OCI-LY1 (cell line): ENCODE data around the gene INTS6.

Experiments used
- EZH2 ChIP-seq: fragments of 200-600 bp; sonication (generic), shearing (Covaris generic); IDR thresholded peaks from 2 replicates; pipeline ENCODE4 v1.8.0; 2017; ENCODE audit warnings: borderline replicate concordance, mixed run types, mild to moderate bottlenecking, antibody characterized with exemption, low read length, moderate library complexity, mixed read lengths
- TF ChIP-seq, protein P1 (sequence below): fragments of 200-600 bp; sonication (generic), shearing (Covaris generic); IDR thresholded peaks from 2 replicates; pipeline ENCODE4 v1.5.1; 2017; ENCODE audit warnings: mild to moderate bottlenecking, antibody characterized with exemption, low read length, moderate library complexity, mixed read lengths

DNA sequence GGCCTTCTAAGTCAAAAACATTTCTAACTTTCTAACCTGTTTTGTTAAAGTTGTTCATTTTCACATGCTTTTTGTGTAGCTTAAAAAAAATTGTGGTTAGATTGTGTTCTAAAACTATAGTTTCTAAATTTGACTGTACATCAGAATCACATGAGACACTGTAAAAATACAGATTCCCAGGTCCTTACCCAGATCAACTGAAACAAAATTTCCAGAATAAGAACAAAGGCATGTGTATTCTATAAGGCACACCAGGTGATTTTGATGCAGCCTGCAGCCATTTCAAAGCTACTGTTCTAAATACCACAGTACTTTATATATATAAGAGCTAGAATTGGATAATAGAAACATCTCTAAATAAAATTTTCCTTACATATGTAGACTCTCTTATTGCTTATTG, 29.1 kb downstream of the INTS6 start:
- TF ChIP-seq, protein P1, sequence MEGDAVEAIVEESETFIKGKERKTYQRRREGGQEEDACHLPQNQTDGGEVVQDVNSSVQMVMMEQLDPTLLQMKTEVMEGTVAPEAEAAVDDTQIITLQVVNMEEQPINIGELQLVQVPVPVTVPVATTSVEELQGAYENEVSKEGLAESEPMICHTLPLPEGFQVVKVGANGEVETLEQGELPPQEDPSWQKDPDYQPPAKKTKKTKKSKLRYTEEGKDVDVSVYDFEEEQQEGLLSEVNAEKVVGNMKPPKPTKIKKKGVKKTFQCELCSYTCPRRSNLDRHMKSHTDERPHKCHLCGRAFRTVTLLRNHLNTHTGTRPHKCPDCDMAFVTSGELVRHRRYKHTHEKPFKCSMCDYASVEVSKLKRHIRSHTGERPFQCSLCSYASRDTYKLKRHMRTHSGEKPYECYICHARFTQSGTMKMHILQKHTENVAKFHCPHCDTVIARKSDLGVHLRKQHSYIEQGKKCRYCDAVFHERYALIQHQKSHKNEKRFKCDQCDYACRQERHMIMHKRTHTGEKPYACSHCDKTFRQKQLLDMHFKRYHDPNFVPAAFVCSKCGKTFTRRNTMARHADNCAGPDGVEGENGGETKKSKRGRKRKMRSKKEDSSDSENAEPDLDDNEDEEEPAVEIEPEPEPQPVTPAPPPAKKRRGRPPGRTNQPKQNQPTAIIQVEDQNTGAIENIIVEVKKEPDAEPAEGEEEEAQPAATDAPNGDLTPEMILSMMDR: no peak
- TF ChIP-seq EZH2: no peak
